Liver (tissue), 9 donors: ENCODE data around the gene MAPKAPK3. TPM values are rescaled to one million over a fixed set of nuclear protein-coding genes. Genes with fewer than 3 reads are reported as not detected.

Experiments used
- DNase-seq: peaks from one replicate; pipeline ENCODE4 v3.0.0-alpha.2; 2017; ENCODE audit warnings: low spot score
- H3K27ac ChIP-seq, 2 donors: one replicate each; pipeline ENCODE4 v1.7.0; 2013; ENCODE audit warnings: inconsistent platforms in 2 of 2, low read length in 2 of 2, control low read depth in 1 of 2, low read depth in 1 of 2, mild to moderate bottlenecking in 1 of 2
- H3K27me3 ChIP-seq, 4 donors: one replicate each; pipeline versions ENCODE4 v1.6.1 to v1.7.0; 2013; ENCODE audit warnings: low read length in 3 of 4, inconsistent platforms in 1 of 4, mild to moderate bottlenecking in 1 of 4, moderate library complexity in 1 of 4; ENCODE audit not compliant: control insufficient read depth in 4 of 4, insufficient read depth in 4 of 4
- H3K36me3 ChIP-seq, 4 donors: one replicate each; pipeline versions ENCODE4 v1.6.1 to v1.7.0; 2013; ENCODE audit warnings: low read length in 3 of 4, mild to moderate bottlenecking in 3 of 4, low read depth in 1 of 4, moderate library complexity in 1 of 4; ENCODE audit not compliant: control insufficient read depth in 4 of 4, insufficient read depth in 3 of 4
- H3K4me1 ChIP-seq, 4 donors: one replicate each; pipeline versions ENCODE4 v1.6.1 to v1.7.0; 2013; ENCODE audit warnings: low read length in 3 of 4, mild to moderate bottlenecking in 3 of 4, moderate library complexity in 1 of 4; ENCODE audit not compliant: control insufficient read depth in 4 of 4, insufficient read depth in 4 of 4
- H3K4me3 ChIP-seq, 3 donors: one replicate each; pipeline versions ENCODE4 v1.6.1 to v1.7.0; 2013; ENCODE audit warnings: low read length in 3 of 3, control low read depth in 1 of 3, low read depth in 1 of 3, mild to moderate bottlenecking in 1 of 3
- H3K9ac ChIP-seq, 2 donors: one replicate each; pipeline ENCODE4 v1.7.0; 2013; ENCODE audit warnings: low read length in 2 of 2, mild to moderate bottlenecking in 2 of 2, moderate library complexity in 2 of 2, control low read depth in 1 of 2, low read depth in 1 of 2
- H3K9me3 ChIP-seq, 4 donors: one replicate each; pipeline versions ENCODE4 v1.6.1 to v1.7.0; 2013; ENCODE audit warnings: low read length in 3 of 4; ENCODE audit not compliant: control insufficient read depth in 4 of 4
- EGR1 ChIP-seq, 2 donors: IDR thresholded peaks; 2 replicates each; pipeline ENCODE4 v1.6.1; 2016 to 2018; ENCODE audit warnings: antibody characterized with exemption in 2 of 2, low read depth in 2 of 2
- FOXA1 ChIP-seq: IDR thresholded peaks from 2 replicates; pipeline ENCODE4 v1.6.1; 2016; ENCODE audit warnings: antibody characterized with exemption
- FOXA2 ChIP-seq: IDR thresholded peaks from 2 replicates; pipeline ENCODE4 v1.6.1; 2016; ENCODE audit warnings: antibody characterized with exemption
- HNF4A ChIP-seq, 2 donors: conservative IDR thresholded peaks; 2 replicates each; pipeline ENCODE4 v1.6.1; 2016; ENCODE audit warnings: antibody characterized with exemption in 2 of 2, mild to moderate bottlenecking in 2 of 2
- HNF4G ChIP-seq: IDR thresholded peaks from 2 replicates; pipeline ENCODE4 v1.6.1; 2016; ENCODE audit warnings: antibody characterized with exemption
- JUND ChIP-seq, 2 donors: IDR thresholded peaks; 2 replicates each; pipeline ENCODE4 v1.6.1; 2016; ENCODE audit warnings: antibody characterized with exemption in 2 of 2
- NR2F2 ChIP-seq: IDR thresholded peaks from 2 replicates; pipeline ENCODE4 v1.6.1; 2016; ENCODE audit warnings: antibody characterized with exemption
- RAD21 ChIP-seq, 2 donors: IDR thresholded peaks; 2 replicates each; pipeline ENCODE4 v1.6.1; 2016; ENCODE audit warnings: antibody characterized with exemption in 2 of 2, mild to moderate bottlenecking in 2 of 2
- RXRA ChIP-seq, 2 donors: IDR thresholded peaks; 2 replicates each; pipeline ENCODE4 v1.6.1; 2017 to 2018; ENCODE audit warnings: antibody characterized with exemption in 2 of 2, mild to moderate bottlenecking in 1 of 2
- SP1 ChIP-seq: IDR thresholded peaks from 2 replicates; pipeline ENCODE4 v1.6.1; 2018; ENCODE audit warnings: antibody characterized with exemption, mild to moderate bottlenecking
- YY1 ChIP-seq: IDR thresholded peaks from 2 replicates; pipeline ENCODE4 v1.6.1; 2016; ENCODE audit warnings: antibody characterized with exemption, mild to moderate bottlenecking
- WGBS: extraction: QIAGEN DNeasy Blood & Tissue Kit; methylation state at CpG from one replicate; pipeline ENCODE4 v1.1.7; 2013; 5-methylcytosine and 5-hydroxymethylcytosine counted together
- polyA plus RNA-seq, 2 donors: library from polyadenylated mRNA; stranded (reverse) in 1 of 2; unstranded in 1 of 2; fragments of 200-250 nt in 1 of 2; fragments of >200 nt in 1 of 2; fragmentation: Nextera tagmentation in 1 of 2; extraction: Ambion mirVana in 1 of 2; gene quantifications; one replicate each; pipeline versions ENCODE4 v1.2.1 to v1.2.3, GENCODE V29; 2013 to 2015
- total RNA-seq, 2 donors: library from RNA; depleted of rRNA; stranded (reverse); fragments of >200 nt; gene quantifications; one replicate each; pipeline ENCODE4 v1.2.3, GENCODE V29; 2014
- TF ChIP-seq, protein P1 (sequence below): IDR thresholded peaks from 2 replicates; pipeline ENCODE4 v1.6.1; 2016; ENCODE audit warnings: antibody characterized with exemption
- TF ChIP-seq, protein P2 (sequence below): IDR thresholded peaks from 2 replicates; pipeline ENCODE4 v1.6.1; 2016; ENCODE audit warnings: antibody characterized with exemption
- TF ChIP-seq, protein P3 (sequence below): IDR thresholded peaks from 2 replicates; pipeline ENCODE4 v1.6.1; 2016; ENCODE audit warnings: antibody characterized with exemption
- TF ChIP-seq, protein P4 (sequence below): IDR thresholded peaks from 2 replicates; pipeline ENCODE4 v1.6.1; 2016; ENCODE audit warnings: antibody characterized with exemption, mild to moderate bottlenecking
- TF ChIP-seq, protein P5 (sequence below): fragments of 150-350 bp; IDR thresholded peaks from 2 replicates; pipeline ENCODE4 v1.5.1; 2017; ENCODE audit warnings: improper control_type of control experiment, low read depth, low read length; ENCODE audit not compliant: missing input control
- donor health status: healthy.
- donor health status: healthy.
- donor health status: healthy.
- donor health status: healthy.
- donor health status: healthy.

Gene MAPKAPK3
- total and polyA plus RNA-seq, 4 donors: 13.9 to 32.9 (median 19.0) TPM

DNA sequence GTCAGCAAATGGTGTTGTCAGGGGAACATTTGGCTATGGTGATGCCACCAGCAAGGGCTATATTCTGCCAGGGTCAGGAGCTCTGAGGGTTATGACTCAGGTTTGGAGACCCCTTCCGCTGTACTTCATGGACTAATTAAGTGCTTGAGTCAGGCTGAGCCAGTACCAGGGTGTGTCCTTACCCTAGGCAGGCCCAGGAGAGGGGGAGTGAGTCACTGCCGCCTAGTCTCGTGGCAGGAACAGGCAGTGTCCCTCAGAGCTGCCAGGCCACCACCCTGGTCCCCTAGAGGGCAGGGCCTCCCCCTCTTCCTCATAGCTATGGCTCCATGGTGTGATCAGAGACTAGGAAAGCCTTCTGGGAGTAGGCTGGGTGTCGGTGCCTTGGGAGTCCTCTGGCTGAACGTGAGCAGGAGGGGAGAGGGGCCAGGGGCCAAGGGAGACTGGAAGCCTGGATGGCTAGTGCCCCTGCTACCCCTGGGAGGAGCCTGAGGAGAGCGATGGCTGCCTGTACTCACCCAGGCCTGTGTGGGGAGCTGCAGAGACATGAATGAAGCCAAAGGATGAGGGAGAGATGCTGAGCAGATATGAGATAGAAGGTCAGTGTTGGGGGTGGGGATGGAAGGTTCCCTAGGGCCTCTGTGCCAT, 10.6 kb downstream of the MAPKAPK3 start:
- Histone ChIP-seq H3K36me3 (peaks cover 0 to 3% (median 2%) of the 10 kb centered on the region in 4 donors), H3K9ac (no peak overlapping the region), H3K27me3 (no peaks in the 10 kb centered on the region), H3K4me1 (peaks cover 0 to 5% (median 0%) of the 10 kb centered on the region in 4 donors), H3K9me3 (no peaks in the 10 kb centered on the region), H3K27ac (no peak overlapping the region), H3K4me3 (no peak overlapping the region)
- TF ChIP-seq RAD21 (IDR thresholded peaks at IDR 0.05): no peak
- TF ChIP-seq, protein P1, sequence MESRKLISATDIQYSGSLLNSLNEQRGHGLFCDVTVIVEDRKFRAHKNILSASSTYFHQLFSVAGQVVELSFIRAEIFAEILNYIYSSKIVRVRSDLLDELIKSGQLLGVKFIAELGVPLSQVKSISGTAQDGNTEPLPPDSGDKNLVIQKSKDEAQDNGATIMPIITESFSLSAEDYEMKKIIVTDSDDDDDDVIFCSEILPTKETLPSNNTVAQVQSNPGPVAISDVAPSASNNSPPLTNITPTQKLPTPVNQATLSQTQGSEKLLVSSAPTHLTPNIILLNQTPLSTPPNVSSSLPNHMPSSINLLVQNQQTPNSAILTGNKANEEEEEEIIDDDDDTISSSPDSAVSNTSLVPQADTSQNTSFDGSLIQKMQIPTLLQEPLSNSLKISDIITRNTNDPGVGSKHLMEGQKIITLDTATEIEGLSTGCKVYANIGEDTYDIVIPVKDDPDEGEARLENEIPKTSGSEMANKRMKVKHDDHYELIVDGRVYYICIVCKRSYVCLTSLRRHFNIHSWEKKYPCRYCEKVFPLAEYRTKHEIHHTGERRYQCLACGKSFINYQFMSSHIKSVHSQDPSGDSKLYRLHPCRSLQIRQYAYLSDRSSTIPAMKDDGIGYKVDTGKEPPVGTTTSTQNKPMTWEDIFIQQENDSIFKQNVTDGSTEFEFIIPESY: no peak
- TF ChIP-seq FOXA1: no peak
- TF ChIP-seq, protein P2, sequence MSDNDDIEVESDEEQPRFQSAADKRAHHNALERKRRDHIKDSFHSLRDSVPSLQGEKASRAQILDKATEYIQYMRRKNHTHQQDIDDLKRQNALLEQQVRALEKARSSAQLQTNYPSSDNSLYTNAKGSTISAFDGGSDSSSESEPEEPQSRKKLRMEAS: no peak
- no peak for TF ChIP-seq HNF4A (conservative IDR thresholded peaks at IDR 0.05)
- TF ChIP-seq RXRA (IDR thresholded peaks at IDR 0.05): no peak
- DNase-seq: no peak
- 73% methylated on average over 6 of the region's 6 CpGs for WGBS

DNA sequence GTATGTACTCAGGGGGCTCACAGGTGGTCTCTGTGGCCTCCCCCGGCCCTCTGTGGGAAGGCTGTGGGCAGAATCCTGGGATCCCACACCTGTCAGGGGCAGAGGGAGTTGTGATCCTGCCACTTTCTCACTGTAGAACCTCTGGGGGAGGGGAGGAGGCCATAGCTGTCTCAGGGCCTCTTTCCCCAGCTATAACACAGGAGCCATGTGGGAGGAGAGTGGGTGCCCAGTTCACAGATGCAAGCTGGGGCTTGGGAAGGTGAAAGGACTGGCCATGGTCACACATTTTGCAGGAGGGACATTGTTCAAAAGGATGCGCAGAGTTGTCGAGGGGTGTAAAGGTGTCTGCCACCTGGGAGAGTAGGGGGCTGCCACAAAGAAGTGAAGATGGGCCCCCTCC, 11.7 kb downstream of the MAPKAPK3 start:
- Histone ChIP-seq H3K4me3 (no peak overlapping the region), H3K9me3 (no peaks in the 10 kb centered on the region), H3K27me3 (no peaks in the 10 kb centered on the region), H3K36me3 (peaks cover 0 to 3% (median 1%) of the 10 kb centered on the region in 4 donors), H3K27ac (no peak overlapping the region), H3K9ac (no peak overlapping the region), H3K4me1 (peaks cover 0 to 4% (median 0%) of the 10 kb centered on the region in 4 donors)
- WGBS: 95% methylated on average over 3 of the region's 3 CpGs
- TF ChIP-seq RAD21 (IDR thresholded peaks at IDR 0.05): no peak
- no peak for TF ChIP-seq NR2F2
- no peak for TF ChIP-seq JUND (IDR thresholded peaks at IDR 0.05)
- no peak for TF ChIP-seq EGR1 (IDR thresholded peaks at IDR 0.05; ENCODE audit: low read depth in 2 of 2)
- TF ChIP-seq, protein P3, sequence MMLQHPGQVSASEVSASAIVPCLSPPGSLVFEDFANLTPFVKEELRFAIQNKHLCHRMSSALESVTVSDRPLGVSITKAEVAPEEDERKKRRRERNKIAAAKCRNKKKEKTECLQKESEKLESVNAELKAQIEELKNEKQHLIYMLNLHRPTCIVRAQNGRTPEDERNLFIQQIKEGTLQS: no peak
- TF ChIP-seq SP1: no peak
- no peak for TF ChIP-seq YY1
- TF ChIP-seq FOXA2: no peak
- no peak for TF ChIP-seq HNF4G
- TF ChIP-seq, protein P2: no peak
- TF ChIP-seq, protein P4, sequence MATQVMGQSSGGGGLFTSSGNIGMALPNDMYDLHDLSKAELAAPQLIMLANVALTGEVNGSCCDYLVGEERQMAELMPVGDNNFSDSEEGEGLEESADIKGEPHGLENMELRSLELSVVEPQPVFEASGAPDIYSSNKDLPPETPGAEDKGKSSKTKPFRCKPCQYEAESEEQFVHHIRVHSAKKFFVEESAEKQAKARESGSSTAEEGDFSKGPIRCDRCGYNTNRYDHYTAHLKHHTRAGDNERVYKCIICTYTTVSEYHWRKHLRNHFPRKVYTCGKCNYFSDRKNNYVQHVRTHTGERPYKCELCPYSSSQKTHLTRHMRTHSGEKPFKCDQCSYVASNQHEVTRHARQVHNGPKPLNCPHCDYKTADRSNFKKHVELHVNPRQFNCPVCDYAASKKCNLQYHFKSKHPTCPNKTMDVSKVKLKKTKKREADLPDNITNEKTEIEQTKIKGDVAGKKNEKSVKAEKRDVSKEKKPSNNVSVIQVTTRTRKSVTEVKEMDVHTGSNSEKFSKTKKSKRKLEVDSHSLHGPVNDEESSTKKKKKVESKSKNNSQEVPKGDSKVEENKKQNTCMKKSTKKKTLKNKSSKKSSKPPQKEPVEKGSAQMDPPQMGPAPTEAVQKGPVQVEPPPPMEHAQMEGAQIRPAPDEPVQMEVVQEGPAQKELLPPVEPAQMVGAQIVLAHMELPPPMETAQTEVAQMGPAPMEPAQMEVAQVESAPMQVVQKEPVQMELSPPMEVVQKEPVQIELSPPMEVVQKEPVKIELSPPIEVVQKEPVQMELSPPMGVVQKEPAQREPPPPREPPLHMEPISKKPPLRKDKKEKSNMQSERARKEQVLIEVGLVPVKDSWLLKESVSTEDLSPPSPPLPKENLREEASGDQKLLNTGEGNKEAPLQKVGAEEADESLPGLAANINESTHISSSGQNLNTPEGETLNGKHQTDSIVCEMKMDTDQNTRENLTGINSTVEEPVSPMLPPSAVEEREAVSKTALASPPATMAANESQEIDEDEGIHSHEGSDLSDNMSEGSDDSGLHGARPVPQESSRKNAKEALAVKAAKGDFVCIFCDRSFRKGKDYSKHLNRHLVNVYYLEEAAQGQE: no peak
- TF ChIP-seq, protein P5, sequence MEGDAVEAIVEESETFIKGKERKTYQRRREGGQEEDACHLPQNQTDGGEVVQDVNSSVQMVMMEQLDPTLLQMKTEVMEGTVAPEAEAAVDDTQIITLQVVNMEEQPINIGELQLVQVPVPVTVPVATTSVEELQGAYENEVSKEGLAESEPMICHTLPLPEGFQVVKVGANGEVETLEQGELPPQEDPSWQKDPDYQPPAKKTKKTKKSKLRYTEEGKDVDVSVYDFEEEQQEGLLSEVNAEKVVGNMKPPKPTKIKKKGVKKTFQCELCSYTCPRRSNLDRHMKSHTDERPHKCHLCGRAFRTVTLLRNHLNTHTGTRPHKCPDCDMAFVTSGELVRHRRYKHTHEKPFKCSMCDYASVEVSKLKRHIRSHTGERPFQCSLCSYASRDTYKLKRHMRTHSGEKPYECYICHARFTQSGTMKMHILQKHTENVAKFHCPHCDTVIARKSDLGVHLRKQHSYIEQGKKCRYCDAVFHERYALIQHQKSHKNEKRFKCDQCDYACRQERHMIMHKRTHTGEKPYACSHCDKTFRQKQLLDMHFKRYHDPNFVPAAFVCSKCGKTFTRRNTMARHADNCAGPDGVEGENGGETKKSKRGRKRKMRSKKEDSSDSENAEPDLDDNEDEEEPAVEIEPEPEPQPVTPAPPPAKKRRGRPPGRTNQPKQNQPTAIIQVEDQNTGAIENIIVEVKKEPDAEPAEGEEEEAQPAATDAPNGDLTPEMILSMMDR: no peak
- TF ChIP-seq HNF4A (conservative IDR thresholded peaks at IDR 0.05): no peak
- no peak for DNase-seq
